Naive thymus-derived CD4-positive, alpha-beta T cell (primary cell): ENCODE measurements around the gene TAPBP. TPM values are rescaled to one million over a fixed set of nuclear protein-coding genes. Genes with fewer than 3 reads are reported as not detected.

Experiments used
- ATAC-seq: fragments of 150-1000 bp; cut with Tn5 transposase; 2 replicates; pipeline ENCODE4 v1.10.0; 2021; ENCODE audit warnings: mild to moderate bottlenecking, moderate library complexity
- CTCF ChIA-PET: fragments of 350-600 bp; sonication (Branson Sonifier 250); formaldehyde crosslinking; loops from one replicate; lab custom pipeline; 2021; ENCODE audit warnings: antibody characterized with exemption; lab: Charles Lee
- POLR2A ChIA-PET: fragments of 350-600 bp; sonication (Branson Sonifier 250); formaldehyde crosslinking; loops from one replicate; lab custom pipeline; 2021; ENCODE audit warnings: antibody characterized with exemption, inconsistent platforms; lab: Charles Lee
- DNase-seq, 9 donors: peaks; one replicate each; pipeline versions ENCODE4 v3.0.0 to v3.0.0-alpha.2; 2020 to 2022; ENCODE audit warnings: mixed read lengths in 1 of 9
- H3K27ac ChIP-seq: one replicate; pipeline ENCODE4 v1.7.0; 2013; ENCODE audit warnings: mild to moderate bottlenecking, low read depth, low read length, moderate library complexity
- H3K27me3 ChIP-seq, 2 donors: one replicate each; pipeline ENCODE4 v1.7.0; 2013; ENCODE audit warnings: low read length in 2 of 2, mild to moderate bottlenecking in 2 of 2, moderate library complexity in 2 of 2; ENCODE audit not compliant: control insufficient read depth in 2 of 2, insufficient read depth in 2 of 2
- H3K36me3 ChIP-seq, 3 experiments: 1 replicate in 2 of 3; 2 replicates in 1 of 3; pipeline ENCODE4 v1.7.0; 2013; ENCODE audit warnings: low read length in 3 of 3, mild to moderate bottlenecking in 3 of 3, moderate library complexity in 1 of 3; ENCODE audit not compliant: insufficient read depth in 3 of 3, control insufficient read depth in 2 of 3
- H3K4me1 ChIP-seq, 2 donors: one replicate each; pipeline ENCODE4 v1.7.0; 2013; ENCODE audit warnings: low read length in 2 of 2, mild to moderate bottlenecking in 2 of 2, moderate library complexity in 1 of 2; ENCODE audit not compliant: control insufficient read depth in 2 of 2, insufficient read depth in 2 of 2
- H3K4me3 ChIP-seq: 2 replicates; pipeline ENCODE4 v1.7.0; 2013; ENCODE audit warnings: mild to moderate bottlenecking, low read length
- H3K9me3 ChIP-seq, 3 experiments: 1 replicate in 2 of 3; 2 replicates in 1 of 3; pipeline ENCODE4 v1.7.0; 2013; ENCODE audit warnings: low read length in 3 of 3; ENCODE audit not compliant: control insufficient read depth in 2 of 3
- H3K27ac Mint-ChIP-seq, 9 donors: one replicate each; pipeline ENCODE4 v1.8.0; 2020 to 2022; ENCODE audit warnings: mixed read lengths in 9 of 9, mild to moderate bottlenecking in 8 of 9, moderate library complexity in 5 of 9, inconsistent platforms in 2 of 9
- H3K27me3 Mint-ChIP-seq, 5 donors: one replicate each; pipeline ENCODE4 v1.8.0; 2021 to 2022; ENCODE audit warnings: mixed read lengths in 5 of 5, mild to moderate bottlenecking in 1 of 5
- H3K36me3 Mint-ChIP-seq, 5 donors: one replicate each; pipeline ENCODE4 v1.8.0; 2020 to 2022; ENCODE audit warnings: mixed read lengths in 5 of 5, mild to moderate bottlenecking in 3 of 5, inconsistent platforms in 1 of 5
- H3K4me1 Mint-ChIP-seq, 7 donors: one replicate each; pipeline ENCODE4 v1.8.0; 2020 to 2022; ENCODE audit warnings: mixed read lengths in 7 of 7, mild to moderate bottlenecking in 3 of 7, inconsistent platforms in 1 of 7
- H3K4me3 Mint-ChIP-seq, 10 donors: one replicate each; pipeline ENCODE4 v1.8.0; 2020 to 2022; ENCODE audit warnings: mild to moderate bottlenecking in 10 of 10, mixed read lengths in 10 of 10, moderate library complexity in 6 of 10, inconsistent platforms in 2 of 10
- H3K9me3 Mint-ChIP-seq, 11 donors: one replicate each; pipeline ENCODE4 v1.8.0; 2020 to 2022; ENCODE audit warnings: mixed read lengths in 11 of 11, mild to moderate bottlenecking in 4 of 11, inconsistent platforms in 1 of 11, moderate library complexity in 1 of 11
- intact Hi-C, 2 donors: fragments of 100-400 bp; cut with micrococcal nuclease; formaldehyde crosslinking; loops; one replicate each; pipeline ENCODE4 v1.15.1; 2023
- microRNA-seq: library from miRNA; unstranded; fragments of <30 nt; microRNA quantifications from one replicate; pipeline ENCODE4 v1.2.0, GENCODE V29; 2022; ENCODE audit warnings: borderline microRNAs expressed
- polyA plus RNA-seq, 2 donors: library from polyadenylated mRNA; unstranded; fragments of 300-500 nt; fragmentation: Illumina TruSeq; gene quantifications; one replicate each; pipeline ENCODE4 v1.2.3, GENCODE V29; 2021
- total RNA-seq, 6 experiments: library from RNA in 5 of 6; stranded (reverse) in 5 of 6; gene quantifications; 1 replicate in 5 of 6; 2 replicates in 1 of 6; pipeline ENCODE4 v1.2.3 and lab custom pipeline; 2021 to 2026

TAPBP gene
- total and polyA plus RNA-seq, 7 experiments from 2014 or later: 196 to 386 (median 287) TPM

GRCh38 chr6:33249732-33250630, 63.9 kb downstream of the TAPBP start:
- Histone ChIP-seq H3K36me3 (peaks cover 0 to 5% (median 0%) of the 10 kb centered on the region in 3 experiments), H3K4me1 (peaks cover 11 to 15% of the 10 kb centered on the region in 2 donors), H3K27ac (peak overlapping the region; percentile 96), H3K27me3 (no peaks in the 10 kb centered on the region), H3K9me3 (no peaks in the 10 kb centered on the region), H3K4me3 (peak overlapping the region; percentile 81)
- intact Hi-C loops: loop anchor here (1.0 to 5.0 kb wide), 17 partner anchors 21 to 405 kb away; partner anchors contain the start of genes PSMB8 (in 2 of the 2), RXRB (in 2 of the 2), SLC39A7 (in 2 of the 2) and VPS52 (in 2 of the 2)
- ATAC-seq: no peak
- Mint-ChIP-seq H3K27ac (peak overlapping the region; percentile 82 to 98 (median 94)), H3K9me3 (no peaks in the 10 kb centered on the region), H3K36me3 (peaks cover 4 to 16% (median 10%) of the 10 kb centered on the region in 5 donors), H3K27me3 (peaks cover 0 to 4% (median 0%) of the 10 kb centered on the region in 5 donors), H3K4me1 (peaks cover 26 to 43% (median 35%) of the 10 kb centered on the region in 7 donors), H3K4me3 (peak overlapping the region; percentile 81 to 94 (median 90))
- ChIA-PET CTCF (interaction anchor here (0.9 to 5.3 kb wide), 8 partner anchors 13 to 181 kb away, joined by 3 to 73 read pairs (median 10); partner anchors contain the start of genes RGL2, RING1, RPS18 and VPS52), POLR2A (interaction anchor here (0.7 to 6.5 kb wide), 21 partner anchors 9 to 329 kb away, joined by 3 to 101 read pairs (median 11); partner anchors contain the start of genes B3GALT4, HSD17B8, RING1 and RPS18)
- DNase-seq: no peak

Small RNAs within 50 kb of the gene (microRNA-seq; reads per million reads assigned to microRNA genes)
- not detected for gene MIR6834
- not detected for gene MIR6873

Other genes with a start within 250 kb of the TAPBP start
- 100 to 1,000 TPM in 2 of 5 experiments, 10 to 100 TPM in 3; 20.2 to 295 (median 45.6) TPM for gene HLA-DPA1, start 240.4 kb downstream of the TAPBP start, total RNA-seq
- gene HLA-DPA1, start 240.4 kb downstream of the TAPBP start, polyA plus RNA-seq: 10 to 100 TPM; 21.1 to 67.0 TPM
- gene HLA-DPB1, start 238.1 kb downstream of the TAPBP start, total RNA-seq: 100 to 1,000 TPM in 1 of 5 experiments, 10 to 100 TPM in 4; 13.7 to 308 (median 43.3) TPM
- 10 to 100 TPM; 24.9 to 87.6 TPM for gene HLA-DPB1, start 238.1 kb downstream of the TAPBP start, polyA plus RNA-seq
- gene COL11A2, start 121.6 kb downstream of the TAPBP start, total RNA-seq: 1 to 10 TPM in 3 of 5 experiments, under 1 TPM in 2; 0.51 to 3.5 (median 2.5) TPM
- under 1 TPM in 1 of 2 donors, not detected in 1; 0.26 TPM for gene COL11A2, start 121.6 kb downstream of the TAPBP start, polyA plus RNA-seq
- 100 to 1,000 TPM in 1 of 5 experiments, 10 to 100 TPM in 4; 50.3 to 103 (median 76.2) TPM for gene RXRB, start 113.4 kb downstream of the TAPBP start, total RNA-seq
- 1 to 10 TPM; 7.6 to 9.4 TPM for gene RXRB, start 113.4 kb downstream of the TAPBP start, polyA plus RNA-seq
- 10 to 100 TPM; 19.1 to 51.9 (median 27.9) TPM for gene SLC39A7, start 113.2 kb downstream of the TAPBP start, total RNA-seq
- 10 to 100 TPM; 23.3 to 24.8 TPM for gene SLC39A7, start 113.2 kb downstream of the TAPBP start, polyA plus RNA-seq
- gene HSD17B8, start 109.4 kb downstream of the TAPBP start, total RNA-seq: 10 to 100 TPM in 4 of 5 experiments, 1 to 10 TPM in 1; 9.7 to 19.5 (median 10.7) TPM
- 10 to 100 TPM; 62.6 to 67.0 TPM for gene HSD17B8, start 109.4 kb downstream of the TAPBP start, polyA plus RNA-seq
- gene RING1, start 105.6 kb downstream of the TAPBP start, total RNA-seq: 10 to 100 TPM; 36.2 to 47.2 (median 44.5) TPM
- 10 to 100 TPM in 1 of 2 donors, 1 to 10 TPM in 1; 9.5 to 10.4 TPM for gene RING1, start 105.6 kb downstream of the TAPBP start, polyA plus RNA-seq
- 100 to 1,000 TPM in 2 of 5 experiments, 10 to 100 TPM in 3; 74.3 to 110 (median 90.5) TPM for gene VPS52, start 42.2 kb downstream of the TAPBP start, total RNA-seq
- gene VPS52, start 42.2 kb downstream of the TAPBP start, polyA plus RNA-seq: 10 to 100 TPM; 15.5 to 26.8 TPM
- 1,000 to 10,000 TPM; 2,454 to 4,896 (median 3,431) TPM for gene RPS18, start 42.0 kb downstream of the TAPBP start, total RNA-seq
- over 10,000 TPM in 1 of 2 donors, 1,000 to 10,000 TPM in 1; 8,513 to 10,735 TPM for gene RPS18, start 42.0 kb downstream of the TAPBP start, polyA plus RNA-seq
- gene B3GALT4, start 37.0 kb downstream of the TAPBP start, total RNA-seq: 10 to 100 TPM; 12.9 to 48.0 (median 18.2) TPM
- 10 to 100 TPM; 18.9 to 27.3 TPM for gene B3GALT4, start 37.0 kb downstream of the TAPBP start, polyA plus RNA-seq
- gene WDR46, start 24.8 kb downstream of the TAPBP start, total RNA-seq: 10 to 100 TPM; 25.3 to 62.7 (median 52.7) TPM
- gene WDR46, start 24.8 kb downstream of the TAPBP start, polyA plus RNA-seq: 10 to 100 TPM; 55.2 to 82.9 TPM
- gene PFDN6, start 24.5 kb downstream of the TAPBP start, total RNA-seq: 10 to 100 TPM; 14.6 to 73.2 (median 35.5) TPM
- 10 to 100 TPM; 26.5 to 36.3 TPM for gene PFDN6, start 24.5 kb downstream of the TAPBP start, polyA plus RNA-seq
- 10 to 100 TPM; 45.7 to 76.8 (median 67.4) TPM for gene RGL2, start 15.1 kb downstream of the TAPBP start, total RNA-seq
- 10 to 100 TPM in 1 of 2 donors, 1 to 10 TPM in 1; 4.1 to 11.5 TPM for gene RGL2, start 15.1 kb downstream of the TAPBP start, polyA plus RNA-seq
- 10 to 100 TPM; 15.5 to 30.1 (median 20.5) TPM for gene ZBTB22, start 3.7 kb upstream of the TAPBP start, total RNA-seq
- gene ZBTB22, start 3.7 kb upstream of the TAPBP start, polyA plus RNA-seq: 10 to 100 TPM; 15.6 TPM
- gene DAXX, start 8.9 kb upstream of the TAPBP start, total RNA-seq: 10 to 100 TPM; 36.4 to 81.6 (median 79.6) TPM
- gene DAXX, start 8.9 kb upstream of the TAPBP start, polyA plus RNA-seq: 100 to 1,000 TPM in 1 of 2 donors, 10 to 100 TPM in 1; 69.4 to 133 TPM
- 10 to 100 TPM in 1 of 5 experiments, 1 to 10 TPM in 3, under 1 TPM in 1; 0.65 to 87.9 (median 1.6) TPM for gene KIFC1, start 77.7 kb upstream of the TAPBP start, total RNA-seq
- under 1 TPM; 0.18 to 0.92 TPM for gene KIFC1, start 77.7 kb upstream of the TAPBP start, polyA plus RNA-seq
- gene PHF1, start 96.9 kb upstream of the TAPBP start, total RNA-seq: 100 to 1,000 TPM in 4 of 5 experiments, 10 to 100 TPM in 1; 37.8 to 356 (median 235) TPM
- 10 to 100 TPM; 58.6 to 88.3 TPM for gene PHF1, start 96.9 kb upstream of the TAPBP start, polyA plus RNA-seq
- gene CUTA, start 104.0 kb upstream of the TAPBP start, total RNA-seq: 100 to 1,000 TPM; 148 to 235 (median 158) TPM
- gene CUTA, start 104.0 kb upstream of the TAPBP start, polyA plus RNA-seq: 100 to 1,000 TPM; 389 to 466 TPM
- 10 to 100 TPM; 35.5 to 94.1 (median 57.9) TPM for gene SYNGAP1, start 106.0 kb upstream of the TAPBP start, total RNA-seq
- gene SYNGAP1, start 106.0 kb upstream of the TAPBP start, polyA plus RNA-seq: 1 to 10 TPM in 1 of 2 donors, under 1 TPM in 1; 0.48 to 2.3 TPM
- gene ZBTB9, start 140.5 kb upstream of the TAPBP start, total RNA-seq: 10 to 100 TPM in 1 of 5 experiments, 1 to 10 TPM in 4; 3.3 to 14.0 (median 9.8) TPM
- 10 to 100 TPM in 1 of 2 donors, 1 to 10 TPM in 1; 6.9 to 15.2 TPM for gene ZBTB9, start 140.5 kb upstream of the TAPBP start, polyA plus RNA-seq